Panc1 (cell line): Measurements from ENCODE around the gene LDLRAD4. TPM values are rescaled to one million over a fixed set of nuclear protein-coding genes. Genes with fewer than 3 reads are reported as not detected.

Experiments
- ATAC-seq: fragments of 200-7000 bp; cut with Tn5 transposase; 2 replicates; pipeline ENCODE4 v1.9.1; 2020; ENCODE audit warnings: mild to moderate bottlenecking, moderate library complexity
- BruUV-seq: library from RNA; stranded (reverse); fragments of 400-500 nt; replicated peaks from 2 replicates; lab custom pipeline; 2021; lab: Mats Ljungman, UMichigan
- CTCF ChIA-PET: fragments of 300-600 bp; sonication (Branson Sonifier 250); formaldehyde crosslinking; loops from one replicate; lab custom pipeline; 2022; ENCODE audit warnings: antibody characterized with exemption; lab: Charles Lee
- POLR2A ChIA-PET: fragments of 300-600 bp; sonication (Branson Sonifier 250); formaldehyde crosslinking; loops from one replicate; lab custom pipeline; 2022; ENCODE audit warnings: antibody characterized with exemption; lab: Charles Lee
- DNase-seq: peaks from one replicate; pipeline ENCODE4 v3.0.0-alpha.2; 2010; ENCODE audit warnings: low read depth, low spot score
- H3K27ac ChIP-seq: 2 replicates; pipeline ENCODE4 v1.5.1; 2011; ENCODE audit warnings: mild to moderate bottlenecking, low read length, inconsistent platforms
- H3K27me3 ChIP-seq: fragments of 200-500 bp; sonication (Bioruptor generic); 2 replicates; pipeline ENCODE4 v1.6.0; 2014; ENCODE audit warnings: low read length, inconsistent platforms; ENCODE audit not compliant: control insufficient read depth, insufficient read depth
- H3K36me3 ChIP-seq: fragments of 200-500 bp; sonication (Bioruptor generic); 2 replicates; pipeline ENCODE4 v1.5.1; 2014; ENCODE audit warnings: inconsistent platforms, mild to moderate bottlenecking, low read length, moderate library complexity; ENCODE audit not compliant: control insufficient read depth, insufficient read depth
- H3K4me1 ChIP-seq: 2 replicates; pipeline ENCODE4 v1.5.1; 2011; ENCODE audit warnings: inconsistent platforms, mild to moderate bottlenecking, low read length, moderate library complexity; ENCODE audit not compliant: control insufficient read depth, insufficient read depth
- H3K4me3 ChIP-seq, 2 experiments: 2 replicates each; pipeline ENCODE4 v1.5.1; 2011 to 2012; ENCODE audit warnings: low read depth in 2 of 2, low read length in 2 of 2, mild to moderate bottlenecking in 2 of 2, inconsistent platforms in 1 of 2, moderate library complexity in 1 of 2
- H3K9me3 ChIP-seq: fragments of 200-500 bp; sonication (Bioruptor generic); 2 replicates; pipeline ENCODE4 v1.5.1; 2014; ENCODE audit warnings: low read depth, mild to moderate bottlenecking, inconsistent platforms, low read length, moderate library complexity; ENCODE audit not compliant: control insufficient read depth, insufficient read depth
- POLR2AphosphoS5 ChIP-seq: IDR thresholded peaks from 2 replicates; pipeline ENCODE4 v1.6.1; 2012; ENCODE audit warnings: mild to moderate bottlenecking, low read depth, low read length, moderate library complexity
- REST ChIP-seq, 2 experiments: IDR thresholded peaks; 2 replicates each; pipeline ENCODE4 v1.6.1; 2011 to 2012; ENCODE audit warnings: low read depth in 2 of 2, control low read depth in 1 of 2, low read length in 1 of 2, mild to moderate bottlenecking in 1 of 2, moderate library complexity in 1 of 2; ENCODE audit not compliant: insufficient read depth in 1 of 2
- SIN3A ChIP-seq: IDR thresholded peaks from 2 replicates; pipeline ENCODE4 v1.6.1; 2012; ENCODE audit warnings: low read depth, mild to moderate bottlenecking, low read length, moderate library complexity, borderline replicate concordance; ENCODE audit not compliant: insufficient read depth
- TCF7L2 ChIP-seq: IDR thresholded peaks from 2 replicates; pipeline ENCODE4 v1.6.1; 2011; ENCODE audit warnings: mild to moderate bottlenecking, low read depth, low read length, inconsistent platforms
- in situ Hi-C: cut with HindIII; loops from 2 replicates; pipeline ENCODE4 v1.10.0; 2016; ENCODE audit warnings: low sequenced_read_pairs, low pct_unique_long_range_greater_than_20kb
- intact Hi-C: fragments of 100-400 bp; cut with micrococcal nuclease; formaldehyde crosslinking; loops from one replicate; pipeline ENCODE4 v1.10.0; 2022; ENCODE audit not compliant: unreplicated experiment
- total RNA-seq: library from RNA; stranded (reverse); gene quantifications from one replicate; pipeline ENCODE4 v1.2.1, GENCODE V29; 2021; ENCODE audit not compliant: unreplicated experiment
- TF ChIP-seq, protein P1 (sequence below): fragments of 450-650 bp; IDR thresholded peaks from 2 replicates; pipeline ENCODE4 v1.5.1; 2017; ENCODE audit warnings: mild to moderate bottlenecking

Gene LDLRAD4
- total RNA-seq, 1 experiment from 2014 or later: 0.28 TPM

DNA sequence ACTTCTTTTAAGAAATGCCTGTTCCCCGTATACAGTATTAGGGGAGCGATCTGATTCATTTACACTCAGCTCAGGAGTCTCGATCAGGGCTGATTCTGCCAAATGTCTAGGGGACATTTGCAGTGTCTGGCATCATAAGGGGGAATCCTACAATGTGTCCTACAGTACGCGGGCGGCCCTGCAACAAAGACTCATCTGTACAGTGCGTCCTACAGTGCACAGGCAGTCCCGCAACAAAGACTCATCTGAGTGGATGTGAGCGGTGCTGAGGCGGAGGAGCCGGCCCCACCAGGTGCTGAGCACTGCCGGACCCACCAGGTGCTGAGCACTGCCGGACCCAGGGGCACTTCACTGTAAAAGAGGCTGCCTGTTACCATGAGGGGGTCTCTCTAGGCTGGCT lies 405.3 kb downstream of the LDLRAD4 start:
- in situ Hi-C loops: no loop called here
- no peak for TF ChIP-seq REST (IDR thresholded peaks at IDR 0.05; ENCODE audit: insufficient read depth in 1 of 2, low read depth in 2 of 2, low read length in 1 of 2)
- TF ChIP-seq POLR2AphosphoS5: no peak
- no peak for TF ChIP-seq SIN3A
- TF ChIP-seq TCF7L2: no peak
- TF ChIP-seq, protein P1, sequence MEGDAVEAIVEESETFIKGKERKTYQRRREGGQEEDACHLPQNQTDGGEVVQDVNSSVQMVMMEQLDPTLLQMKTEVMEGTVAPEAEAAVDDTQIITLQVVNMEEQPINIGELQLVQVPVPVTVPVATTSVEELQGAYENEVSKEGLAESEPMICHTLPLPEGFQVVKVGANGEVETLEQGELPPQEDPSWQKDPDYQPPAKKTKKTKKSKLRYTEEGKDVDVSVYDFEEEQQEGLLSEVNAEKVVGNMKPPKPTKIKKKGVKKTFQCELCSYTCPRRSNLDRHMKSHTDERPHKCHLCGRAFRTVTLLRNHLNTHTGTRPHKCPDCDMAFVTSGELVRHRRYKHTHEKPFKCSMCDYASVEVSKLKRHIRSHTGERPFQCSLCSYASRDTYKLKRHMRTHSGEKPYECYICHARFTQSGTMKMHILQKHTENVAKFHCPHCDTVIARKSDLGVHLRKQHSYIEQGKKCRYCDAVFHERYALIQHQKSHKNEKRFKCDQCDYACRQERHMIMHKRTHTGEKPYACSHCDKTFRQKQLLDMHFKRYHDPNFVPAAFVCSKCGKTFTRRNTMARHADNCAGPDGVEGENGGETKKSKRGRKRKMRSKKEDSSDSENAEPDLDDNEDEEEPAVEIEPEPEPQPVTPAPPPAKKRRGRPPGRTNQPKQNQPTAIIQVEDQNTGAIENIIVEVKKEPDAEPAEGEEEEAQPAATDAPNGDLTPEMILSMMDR: no peak
- CTCF ChIA-PET: no interaction called here

GRCh38 chr18:13624563-13625237 lies 406.1 kb downstream of the LDLRAD4 start:
- Histone ChIP-seq H3K27me3 (no peaks in the 10 kb centered on the region; the same call in 1 of the 2 replicates), H3K36me3 (no peaks in the 10 kb centered on the region), H3K4me3 (no peak overlapping the region), H3K9me3 (no peaks in the 10 kb centered on the region), H3K4me1 (no peaks in the 10 kb centered on the region), H3K27ac (no peak overlapping the region)
- ChIA-PET POLR2A (no interaction called here), CTCF (no interaction called here)
- intact Hi-C loops (no loop called here), in situ Hi-C loops (no loop called here)
- no peak for TF ChIP-seq POLR2AphosphoS5
- no peak for TF ChIP-seq REST (IDR thresholded peaks at IDR 0.05; ENCODE audit: insufficient read depth in 1 of 2, low read depth in 2 of 2, low read length in 1 of 2)
- ATAC-seq: no peak
- DNase-seq: no peak
- BruUV-seq: no TSS peak

More for the DNA sequence above, 405.3 kb downstream of the LDLRAD4 start:
- no peak overlapping the region for H3K4me3 ChIP-seq
- H3K27ac ChIP-seq: no peak overlapping the region
- POLR2A ChIA-PET: no interaction called here
- H3K36me3 ChIP-seq: no peaks in the 10 kb centered on the region
- BruUV-seq: no TSS peak
- DNase-seq (no peak), ATAC-seq (no peak)
- no peaks in the 10 kb centered on the region for H3K4me1 ChIP-seq
- no peaks in the 10 kb centered on the region; the same call in 1 of the 2 replicates for H3K27me3 ChIP-seq
- no peaks in the 10 kb centered on the region for H3K9me3 ChIP-seq
- intact Hi-C loops: no loop called here
